Upper lobe of left lung (tissue), 6 donors: Measurements from ENCODE around the gene KCNG2. TPM values are rescaled to one million over a fixed set of nuclear protein-coding genes. Genes with fewer than 3 reads are reported as not detected.

Experiments used
- ATAC-seq, 2 donors: fragments of 200-7000 bp; cut with Tn5 transposase; one replicate each; pipeline ENCODE4 v1.9.1; 2022; ENCODE audit warnings: mild to moderate bottlenecking in 2 of 2, moderate library complexity in 2 of 2; ENCODE audit not compliant: low FRiP score in 2 of 2
- DNase-seq, 2 donors: peaks; one replicate each; pipeline ENCODE4 v3.0.0-alpha.2; 2019 to 2020
- H3K27ac ChIP-seq, 4 donors: fragments of 200-600 bp; sonication (generic); one replicate each; pipeline ENCODE4 v1.5.1; 2016 to 2019
- H3K27me3 ChIP-seq, 4 donors: fragments of 200-600 bp; sonication (generic); one replicate each; pipeline ENCODE4 v1.5.1; 2017 to 2019
- H3K36me3 ChIP-seq, 4 donors: fragments of 200-600 bp; sonication (generic); one replicate each; pipeline ENCODE4 v1.5.1; 2016 to 2019
- H3K4me1 ChIP-seq, 4 donors: fragments of 200-600 bp; sonication (generic); one replicate each; pipeline ENCODE4 v1.5.1; 2018 to 2019
- H3K4me3 ChIP-seq, 4 donors: fragments of 200-600 bp; sonication (generic); one replicate each; pipeline ENCODE4 v1.5.1; 2017 to 2019; ENCODE audit warnings: mild to moderate bottlenecking in 2 of 4, moderate library complexity in 1 of 4
- H3K9me3 ChIP-seq, 4 donors: fragments of 200-600 bp; sonication (generic); one replicate each; pipeline ENCODE4 v1.5.1; 2018 to 2019
- EP300 ChIP-seq, 4 donors: sonication (generic); formaldehyde crosslinking; IDR thresholded peaks; one replicate each; pipeline ENCODE4 v1.5.1; 2017; ENCODE audit warnings: antibody characterized with exemption in 4 of 4, control low read depth in 2 of 4
- POLR2A ChIP-seq, 4 donors: fragments of 450-650 bp; IDR thresholded peaks; one replicate each; pipeline ENCODE4 v1.5.1; 2016 to 2017; ENCODE audit warnings: antibody characterized with exemption in 4 of 4, mild to moderate bottlenecking in 2 of 4
- POLR2AphosphoS5 ChIP-seq, 2 donors: sonication (generic); formaldehyde crosslinking; IDR thresholded peaks; one replicate each; pipeline ENCODE4 v1.5.1; 2017; ENCODE audit warnings: antibody characterized with exemption in 2 of 2
- WGBS, 2 donors: methylation state at CpG; one replicate each; pipeline ENCODE4 v1.1.5; 2017 to 2018; 5-methylcytosine and 5-hydroxymethylcytosine counted together
- total RNA-seq, 6 donors: library from RNA; depleted of rRNA in 4 of 6; stranded (reverse); fragments of >200 nt in 4 of 6; gene quantifications; one replicate each; pipeline versions ENCODE4 v1.1.0 to v1.2.1, GENCODE V29; 2016 to 2021
- TF ChIP-seq, protein P1 (sequence below), 6 experiments: fragments of 450-650 bp in 4 of 6; fragments of 200-600 bp in 2 of 6; sonication (generic) in 2 of 6; IDR thresholded peaks; one replicate each; pipeline ENCODE4 v1.5.1; 2016 to 2019; ENCODE audit warnings: antibody characterized with exemption in 6 of 6
- donor health status: DM: no; HTN: no; CAD: no; lungs with moderate emphysema.
- donor health status: DM: no; HTN: yes; CAD: no; lungs with severe emphysema.

KCNG2 gene
- total RNA-seq, 6 donors from 2014 or later: 0.49 to 1.1 (median 0.73) TPM; not detected in 2

DNA sequence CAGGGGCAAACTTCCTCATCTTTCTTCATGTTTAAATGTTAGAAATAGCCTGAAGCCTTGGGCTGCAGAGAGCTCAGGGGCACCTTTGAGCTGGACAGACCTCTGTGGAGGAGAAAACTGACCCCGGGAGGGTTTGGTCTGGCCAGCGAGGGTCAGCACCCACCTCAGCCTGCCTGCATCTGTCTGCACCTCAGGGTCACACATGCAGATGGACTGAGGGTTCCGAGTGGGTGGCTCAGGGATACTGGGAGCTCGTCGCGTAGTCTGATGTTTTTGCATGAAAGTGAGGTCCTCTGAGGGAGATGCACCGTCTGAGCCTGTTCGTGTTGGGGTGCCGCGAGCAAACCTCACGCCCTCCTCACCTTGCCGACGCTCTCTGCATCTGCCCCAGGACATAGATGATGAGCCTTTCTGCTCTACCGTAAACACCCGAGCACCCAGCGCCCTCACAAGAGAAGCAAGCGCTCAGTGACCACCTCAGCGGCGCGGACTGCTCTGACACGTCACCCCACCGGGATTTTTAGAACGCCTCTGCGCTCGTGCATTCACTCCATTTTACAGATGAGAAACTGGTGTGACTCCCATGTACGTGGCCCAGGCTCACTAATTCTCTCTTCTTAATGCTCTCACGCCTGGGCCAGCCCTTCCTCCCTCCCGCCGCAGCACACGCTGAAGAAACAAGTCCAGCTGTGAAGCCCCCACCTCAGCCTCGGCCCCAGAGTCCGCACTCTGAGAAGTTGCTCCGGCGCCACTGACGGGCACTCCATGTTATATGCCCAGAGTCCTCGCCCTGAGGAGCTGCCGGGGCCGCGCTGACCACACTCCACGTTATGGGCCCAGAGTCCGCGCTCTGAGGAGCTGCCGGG lies 9.5 kb downstream of the KCNG2 start:
- no peak for TF ChIP-seq POLR2AphosphoS5 (IDR thresholded peaks at IDR 0.05)
- TF ChIP-seq EP300 (IDR thresholded peaks at IDR 0.05): no peak
- TF ChIP-seq, protein P1, sequence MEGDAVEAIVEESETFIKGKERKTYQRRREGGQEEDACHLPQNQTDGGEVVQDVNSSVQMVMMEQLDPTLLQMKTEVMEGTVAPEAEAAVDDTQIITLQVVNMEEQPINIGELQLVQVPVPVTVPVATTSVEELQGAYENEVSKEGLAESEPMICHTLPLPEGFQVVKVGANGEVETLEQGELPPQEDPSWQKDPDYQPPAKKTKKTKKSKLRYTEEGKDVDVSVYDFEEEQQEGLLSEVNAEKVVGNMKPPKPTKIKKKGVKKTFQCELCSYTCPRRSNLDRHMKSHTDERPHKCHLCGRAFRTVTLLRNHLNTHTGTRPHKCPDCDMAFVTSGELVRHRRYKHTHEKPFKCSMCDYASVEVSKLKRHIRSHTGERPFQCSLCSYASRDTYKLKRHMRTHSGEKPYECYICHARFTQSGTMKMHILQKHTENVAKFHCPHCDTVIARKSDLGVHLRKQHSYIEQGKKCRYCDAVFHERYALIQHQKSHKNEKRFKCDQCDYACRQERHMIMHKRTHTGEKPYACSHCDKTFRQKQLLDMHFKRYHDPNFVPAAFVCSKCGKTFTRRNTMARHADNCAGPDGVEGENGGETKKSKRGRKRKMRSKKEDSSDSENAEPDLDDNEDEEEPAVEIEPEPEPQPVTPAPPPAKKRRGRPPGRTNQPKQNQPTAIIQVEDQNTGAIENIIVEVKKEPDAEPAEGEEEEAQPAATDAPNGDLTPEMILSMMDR (IDR thresholded peaks at IDR 0.05): no peak
- TF ChIP-seq POLR2A (IDR thresholded peaks at IDR 0.05): no peak
- H3K36me3 ChIP-seq: no peaks in the 10 kb centered on the region
- no peaks in the 10 kb centered on the region for H3K9me3 ChIP-seq
- H3K4me3 ChIP-seq: no peak overlapping the region
- no peaks in the 10 kb centered on the region for H3K27me3 ChIP-seq
- H3K27ac ChIP-seq: no peak overlapping the region
- ATAC-seq: no peak
- no peak for DNase-seq
- no peaks in the 10 kb centered on the region for H3K4me1 ChIP-seq
- 94 to 95% methylated on average over 36 to 39 of the region's 43 CpGs for WGBS, 2 donors

DNA sequence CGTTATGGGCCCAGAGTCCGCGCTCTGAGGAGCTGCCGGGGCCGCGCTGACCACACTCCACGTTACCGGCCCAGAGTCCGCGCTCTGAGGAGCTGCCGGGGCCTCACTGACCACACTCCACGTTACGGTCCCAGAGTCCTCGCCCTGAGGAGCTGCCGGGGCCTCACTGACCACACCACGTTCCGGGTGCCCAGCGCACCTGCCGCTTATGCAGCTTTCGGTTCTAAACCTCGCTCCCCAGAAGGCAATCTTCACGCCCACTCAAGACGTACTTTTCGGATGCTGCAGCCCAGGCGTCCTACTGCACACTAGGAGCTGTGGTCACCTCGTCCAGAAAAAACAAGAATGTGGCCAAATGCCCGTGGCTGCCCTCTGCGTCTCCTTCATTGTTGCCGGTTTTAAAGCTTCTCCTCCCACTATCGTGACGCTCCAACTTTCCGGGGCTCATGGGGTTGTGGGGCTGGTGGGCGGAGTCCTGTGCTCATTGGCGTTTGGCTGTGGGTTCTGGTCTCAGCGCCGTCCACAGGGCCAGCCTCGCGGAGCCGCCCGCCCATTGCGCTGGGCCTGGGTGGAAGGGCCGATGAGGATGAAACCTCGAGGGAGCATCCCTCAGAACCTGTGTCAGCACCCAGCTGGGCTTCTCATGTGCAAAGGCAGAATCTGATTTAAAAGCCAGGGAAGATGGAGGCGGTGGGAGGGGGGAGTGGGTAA lies 11.9 kb downstream of the KCNG2 start:
- no peaks in the 10 kb centered on the region for H3K27me3 ChIP-seq
- H3K36me3 ChIP-seq: no peaks in the 10 kb centered on the region
- H3K9me3 ChIP-seq: no peaks in the 10 kb centered on the region
- no peak overlapping the region for H3K27ac ChIP-seq
- TF ChIP-seq POLR2A (IDR thresholded peaks at IDR 0.05) (no peak), EP300 (IDR thresholded peaks at IDR 0.05) (no peak), POLR2AphosphoS5 (IDR thresholded peaks at IDR 0.05) (no peak)
- TF ChIP-seq, protein P1 (IDR thresholded peaks at IDR 0.05): no peak
- H3K4me1 ChIP-seq: no peaks in the 10 kb centered on the region
- DNase-seq (peak in 1 of 2 donors; percentile 68), ATAC-seq (no peak)
- H3K4me3 ChIP-seq: no peak overlapping the region
- WGBS, 2 donors: 91 to 92% methylated on average over 41 to 42 of the region's 44 CpGs

DNA sequence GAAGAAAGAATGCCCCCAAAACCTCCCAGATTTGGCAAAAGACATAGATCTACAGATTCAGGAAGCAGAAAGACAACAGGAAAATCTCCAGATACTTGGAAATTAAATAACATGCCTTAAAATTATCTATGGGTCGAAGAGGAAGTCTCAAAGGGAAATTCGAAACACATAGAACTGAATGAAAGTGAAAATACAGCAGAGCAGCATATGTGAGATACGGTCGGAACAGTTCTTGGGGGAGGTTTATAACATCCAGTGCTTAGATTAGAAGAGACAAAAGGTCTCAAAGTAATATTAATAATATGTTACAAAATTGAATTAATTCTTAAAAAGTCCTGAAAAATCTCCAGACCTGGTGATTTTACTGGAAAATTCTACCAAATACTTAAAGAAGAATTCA lies 14.3 kb downstream of the KCNG2 start:
- no peaks in the 10 kb centered on the region for H3K36me3 ChIP-seq
- TF ChIP-seq, protein P1 (IDR thresholded peaks at IDR 0.05): no peak
- TF ChIP-seq POLR2A (IDR thresholded peaks at IDR 0.05): no peak
- TF ChIP-seq EP300 (IDR thresholded peaks at IDR 0.05): no peak
- no peak for TF ChIP-seq POLR2AphosphoS5 (IDR thresholded peaks at IDR 0.05)
- DNase-seq (no peak), ATAC-seq (no peak)
- no peaks in the 10 kb centered on the region for H3K4me1 ChIP-seq
- no peaks in the 10 kb centered on the region for H3K27me3 ChIP-seq
- H3K9me3 ChIP-seq: no peaks in the 10 kb centered on the region
- no peak overlapping the region for H3K4me3 ChIP-seq
- 70 to 77% methylated on average over 4 of the region's 4 CpGs for WGBS, 2 donors
- no peak overlapping the region for H3K27ac ChIP-seq

DNA sequence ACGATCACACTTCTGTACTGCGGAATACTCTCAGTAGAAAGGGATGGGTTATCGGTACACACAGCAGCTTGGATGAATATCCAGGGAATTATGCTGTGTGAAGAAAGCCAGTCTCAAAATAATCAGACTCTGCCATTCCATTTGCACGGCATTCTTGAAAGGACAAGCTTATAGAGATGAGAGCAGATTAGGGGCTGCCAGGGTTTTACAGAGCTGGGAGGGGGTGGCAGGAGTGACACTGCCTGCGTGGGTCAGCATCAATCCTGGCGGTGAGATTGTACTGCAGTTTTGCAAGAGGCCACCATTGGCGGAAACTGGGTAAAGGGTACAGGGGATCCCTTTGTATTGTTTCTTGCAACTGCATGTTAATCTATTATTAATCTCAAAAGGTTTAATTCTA lies 16.6 kb downstream of the KCNG2 start:
- TF ChIP-seq POLR2AphosphoS5 (IDR thresholded peaks at IDR 0.05): no peak
- TF ChIP-seq, protein P1 (IDR thresholded peaks at IDR 0.05): no peak
- no peak for TF ChIP-seq POLR2A (IDR thresholded peaks at IDR 0.05)
- TF ChIP-seq EP300 (IDR thresholded peaks at IDR 0.05): no peak
- H3K27me3 ChIP-seq: no peaks in the 10 kb centered on the region
- DNase-seq (no peak), ATAC-seq (no peak)
- H3K9me3 ChIP-seq: no peaks in the 10 kb centered on the region
- H3K4me3 ChIP-seq: no peak overlapping the region
- H3K27ac ChIP-seq: no peak overlapping the region
- no peaks in the 10 kb centered on the region for H3K36me3 ChIP-seq
- 75 to 77% methylated on average over 7 of the region's 7 CpGs for WGBS, 2 donors
- H3K4me1 ChIP-seq: no peaks in the 10 kb centered on the region
